GM19397 (cell line): ENCODE data around the gene SPG7.
"Not testable (repeated sequence)": the region's sequence is repeated elsewhere in the genome, so short reads cannot be mapped to it uniquely, and the experiment has no call there.

Experiments
- ATAC-seq: cut with Tn5 transposase; IDR thresholded peaks from one replicate; pipeline ENCODE4 v1.9.1; 2021; ENCODE audit warnings: mild to moderate bottlenecking, moderate library complexity; ENCODE audit not compliant: unreplicated experiment

SPG7 gene

GRCh38 chr16:89575247-89576152 is 67.3 kb downstream of the SPG7 start, which contains the start of gene CPNE7:
Gene CPNE7 (plus strand): TSS chr16:89575758. CDS start chr16:89575898, 140 bp downstream.
- ATAC-seq, result no peak

- no peak for ATAC-seq
These were observed 68.2 kb downstream of the SPG7 start for GRCh38 chr16:89576153-89577054.

GRCh38 chr16:89577055-89577759 is 69.0 kb downstream of the SPG7 start:
- no peak for ATAC-seq

GRCh38 chr16:89579351-89579750 is 71.1 kb downstream of the SPG7 start:
- no peak for ATAC-seq

GRCh38 chr16:89581045-89581695 is 73.0 kb downstream of the SPG7 start:
- no peak for ATAC-seq

- no peak for ATAC-seq
These were observed 73.8 kb downstream of the SPG7 start for GRCh38 chr16:89581861-89582563.

- no peak for ATAC-seq
These were observed 74.5 kb downstream of the SPG7 start for GRCh38 chr16:89582614-89583196.

GRCh38 chr16:89583197-89583894 is 75.1 kb downstream of the SPG7 start:
- no peak for ATAC-seq

GRCh38 chr16:89583895-89584644 is 75.9 kb downstream of the SPG7 start:
- ATAC-seq, result no peak

- ATAC-seq, result no peak
These were observed 76.8 kb downstream of the SPG7 start for GRCh38 chr16:89584768-89585549.

- ATAC-seq, result no peak
These were observed 78.0 kb downstream of the SPG7 start for GRCh38 chr16:89586218-89586617.

GRCh38 chr16:89586853-89587252 is 78.7 kb downstream of the SPG7 start:
- ATAC-seq, result no peak

- not testable (repeated sequence) for ATAC-seq
These were observed 79.5 kb downstream of the SPG7 start for GRCh38 chr16:89587676-89588075.

GRCh38 chr16:89588413-89589109 is 80.4 kb downstream of the SPG7 start:
- no peak for ATAC-seq

GRCh38 chr16:89589241-89589926 is 81.2 kb downstream of the SPG7 start:
- no peak for ATAC-seq

GRCh38 chr16:89593841-89594240 is 85.6 kb downstream of the SPG7 start:
- ATAC-seq, result no peak
